Cardiac septum (tissue), 1 donor: ENCODE data around the gene CPZ. TPM values are rescaled to one million over a fixed set of nuclear protein-coding genes. Genes with fewer than 3 reads are reported as not detected.
"Not testable (repeated sequence)": the region's sequence is repeated elsewhere in the genome, so short reads cannot be mapped to it uniquely, and the experiment has no call there.

Experiments used
- DNase-seq: peaks from one replicate; pipeline ENCODE4 v3.0.0-alpha.2; 2020; ENCODE audit warnings: low spot score
- intact Hi-C: fragments of 100-400 bp; cut with DNase I; formaldehyde crosslinking; loops from one replicate; pipeline ENCODE4 v1.14.0; 2022
- total RNA-seq: library from RNA; stranded (reverse); fragmentation: NEBNext Ultra II Directional; extraction: Animal tissue kit (Norgen Biotek cat#: 25700); gene quantifications from one replicate; pipeline ENCODE4 v1.2.1, GENCODE V29; 2021
- donor health status: DM: no; HTN: no; CAD: no.

CPZ gene
- total RNA-seq, 1 donor from 2014 or later, result 0.30 TPM

GRCh38 chr4:8618961-8619720, 26.6 kb downstream of the CPZ start:
- no peak for DNase-seq
- intact Hi-C loops, result no loop called here

DNA sequence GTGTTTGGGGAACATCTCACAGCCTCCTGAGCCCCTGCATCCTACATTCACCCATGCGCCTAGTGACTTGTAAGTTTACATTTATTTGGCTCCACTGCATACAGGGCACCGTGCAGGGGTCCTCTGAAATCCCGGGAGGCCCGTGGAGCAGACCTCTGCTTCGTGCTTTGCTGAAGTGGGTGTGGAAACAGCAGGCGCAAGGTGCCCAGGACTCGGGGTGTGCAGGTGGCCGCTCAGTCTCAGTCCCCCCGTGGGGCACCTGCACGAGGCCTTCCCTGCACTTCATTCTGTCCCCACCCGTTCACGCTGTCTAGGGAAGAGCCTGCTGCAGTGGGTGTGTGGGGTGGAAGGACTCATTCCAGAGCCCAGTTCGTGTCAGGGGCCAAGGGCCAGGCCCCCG, 28.6 kb downstream of the CPZ start:
- DNase-seq, intact Hi-C loops: not testable (repeated sequence)

DNA sequence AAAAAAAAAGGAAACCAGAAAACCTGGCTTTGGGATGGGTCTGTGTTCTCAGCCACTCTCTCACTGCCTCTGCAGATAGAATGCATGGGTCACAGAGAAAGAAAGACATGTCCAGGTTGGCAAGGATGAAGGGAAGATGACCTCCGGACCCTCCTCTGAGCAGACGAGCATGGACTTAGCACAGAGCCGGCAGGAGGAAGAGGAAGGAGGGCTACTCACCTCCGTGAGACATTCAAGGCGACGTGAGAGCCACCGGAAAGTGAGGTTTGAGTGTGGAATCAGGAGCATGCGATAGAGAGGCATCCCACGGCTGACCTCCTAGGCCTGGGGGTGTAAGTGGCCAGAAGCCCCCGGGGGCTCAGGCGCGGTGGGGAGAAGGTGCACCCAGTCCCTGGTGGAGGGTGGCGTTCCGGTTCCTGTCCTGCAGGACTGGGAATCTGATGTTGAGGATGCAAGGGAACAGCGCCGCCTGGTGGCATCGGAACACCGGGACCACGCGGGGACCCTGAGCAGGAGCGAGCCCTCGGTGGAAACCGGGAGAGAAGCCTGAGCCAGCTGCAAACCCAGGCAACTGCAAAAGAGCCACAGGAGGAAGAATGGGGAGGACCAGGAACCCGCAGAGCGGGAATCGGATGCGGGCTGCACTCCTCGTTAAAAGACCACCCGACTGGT, 32.2 kb downstream of the CPZ start:
- DNase-seq, intact Hi-C loops: not testable (repeated sequence)

DNA sequence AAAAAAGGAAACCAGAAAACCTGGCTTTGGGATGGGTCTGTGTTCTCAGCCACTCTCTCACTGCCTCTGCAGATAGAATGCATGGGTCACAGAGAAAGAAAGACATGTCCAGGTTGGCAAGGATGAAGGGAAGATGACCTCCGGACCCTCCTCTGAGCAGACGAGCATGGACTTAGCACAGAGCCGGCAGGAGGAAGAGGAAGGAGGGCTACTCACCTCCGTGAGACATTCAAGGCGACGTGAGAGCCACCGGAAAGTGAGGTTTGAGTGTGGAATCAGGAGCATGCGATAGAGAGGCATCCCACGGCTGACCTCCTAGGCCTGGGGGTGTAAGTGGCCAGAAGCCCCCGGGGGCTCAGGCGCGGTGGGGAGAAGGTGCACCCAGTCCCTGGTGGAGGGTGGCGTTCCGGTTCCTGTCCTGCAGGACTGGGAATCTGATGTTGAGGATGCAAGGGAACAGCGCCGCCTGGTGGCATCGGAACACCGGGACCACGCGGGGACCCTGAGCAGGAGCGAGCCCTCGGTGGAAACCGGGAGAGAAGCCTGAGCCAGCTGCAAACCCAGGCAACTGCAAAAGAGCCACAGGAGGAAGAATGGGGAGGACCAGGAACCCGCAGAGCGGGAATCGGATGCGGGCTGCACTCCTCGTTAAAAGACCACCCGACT, 37.8 kb downstream of the CPZ start:
- intact Hi-C loops, result not testable (repeated sequence)

DNA sequence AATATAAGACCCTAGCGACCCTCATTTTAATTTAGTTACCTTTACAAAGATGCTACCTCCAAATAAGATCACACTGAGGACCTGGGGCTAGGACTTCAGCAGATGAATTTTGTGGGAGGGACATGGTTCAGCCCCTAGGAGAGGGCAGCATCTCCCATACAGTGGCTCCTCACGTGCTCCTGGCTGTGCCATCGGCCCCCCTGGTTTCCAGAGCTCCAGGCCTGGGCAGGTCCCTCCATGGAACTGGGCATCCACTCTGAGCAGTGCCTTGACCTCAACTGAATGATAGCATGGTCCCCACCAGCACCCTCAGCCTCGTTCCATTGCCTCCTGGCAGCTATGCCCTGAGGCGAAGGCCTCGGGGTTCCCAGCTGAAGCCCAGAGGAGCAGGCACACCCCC, 39.3 kb downstream of the CPZ start:
- DNase-seq, intact Hi-C loops: not testable (repeated sequence)

More for the DNA sequence above, 37.8 kb downstream of the CPZ start:
- DNase-seq, result not testable (repeated sequence)

DNA sequence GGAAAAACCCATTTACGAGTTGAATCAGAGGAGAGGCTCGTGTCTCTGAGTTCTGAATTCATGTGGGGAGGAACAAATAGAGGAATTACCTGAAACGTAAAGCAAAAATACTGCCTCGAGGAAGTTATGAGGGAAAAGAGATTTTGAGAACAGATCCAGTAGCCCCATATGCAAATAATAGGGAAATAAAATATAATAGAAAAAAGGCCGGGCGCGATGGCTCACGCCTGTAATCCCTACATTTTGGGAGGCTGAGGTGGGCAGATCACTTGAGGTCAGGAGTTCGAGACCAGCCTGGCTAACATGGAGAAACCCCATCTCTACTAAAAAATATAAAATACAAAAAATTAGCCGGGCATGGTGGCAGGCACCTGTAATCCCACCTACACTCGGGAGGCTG, 42.2 kb downstream of the CPZ start:
- DNase-seq, result peak; percentile 63
- intact Hi-C loops, result not testable (repeated sequence)

GRCh38 chr4:8635897-8636554, 43.5 kb downstream of the CPZ start:
- intact Hi-C loops, result not testable (repeated sequence)

DNA sequence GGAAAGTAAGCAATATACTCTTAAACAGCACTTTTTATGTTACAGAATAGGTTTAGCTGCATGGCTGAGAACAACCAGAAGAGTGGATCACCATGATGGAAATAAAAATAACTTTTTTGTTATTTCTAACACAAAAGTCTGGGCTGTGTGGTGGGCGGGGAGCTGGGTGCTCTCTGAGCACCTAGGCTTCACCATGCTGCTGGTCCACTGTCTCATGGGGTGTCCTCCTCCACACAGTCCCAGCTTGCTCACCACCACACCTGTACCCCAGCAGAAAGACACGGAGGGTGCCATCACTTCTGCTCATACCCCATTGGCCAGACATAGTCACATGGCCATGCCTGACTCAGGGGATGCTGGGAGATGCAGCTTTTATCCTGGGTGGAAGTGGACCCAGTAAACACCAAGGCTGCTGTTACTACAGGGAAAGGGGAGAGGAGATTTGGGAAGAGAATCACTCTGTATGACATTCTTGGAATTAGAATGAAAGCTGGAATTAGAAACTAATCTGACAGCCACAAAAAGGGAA, 45.0 kb downstream of the CPZ start:
- intact Hi-C loops, result no loop called here
- DNase-seq, result peak; percentile 65

More at GRCh38 chr4:8635897-8636554, 43.5 kb downstream of the CPZ start:
- DNase-seq, result not testable (repeated sequence)

DNA sequence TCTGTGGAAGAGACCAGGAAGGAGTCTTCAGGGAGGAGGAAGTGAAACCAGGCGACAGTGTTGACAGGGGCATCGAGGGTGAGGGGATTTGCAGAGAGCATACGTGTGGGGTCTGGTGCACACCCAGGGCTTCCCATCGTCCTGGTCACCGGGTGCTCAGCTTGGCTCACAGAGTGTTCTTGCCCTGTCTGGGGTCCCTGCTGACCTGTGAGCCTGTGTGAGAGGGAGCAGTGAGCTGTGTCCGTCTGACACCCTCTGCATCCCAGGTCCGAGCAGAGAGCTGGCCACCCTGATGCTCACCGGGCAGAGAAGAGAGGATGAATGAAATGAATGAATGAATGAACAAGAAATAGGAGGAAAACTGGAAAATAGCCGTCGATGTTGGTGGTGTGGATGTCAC, 46.5 kb downstream of the CPZ start:
- intact Hi-C loops, result no loop called here
- peak; percentile 10 for DNase-seq

DNA sequence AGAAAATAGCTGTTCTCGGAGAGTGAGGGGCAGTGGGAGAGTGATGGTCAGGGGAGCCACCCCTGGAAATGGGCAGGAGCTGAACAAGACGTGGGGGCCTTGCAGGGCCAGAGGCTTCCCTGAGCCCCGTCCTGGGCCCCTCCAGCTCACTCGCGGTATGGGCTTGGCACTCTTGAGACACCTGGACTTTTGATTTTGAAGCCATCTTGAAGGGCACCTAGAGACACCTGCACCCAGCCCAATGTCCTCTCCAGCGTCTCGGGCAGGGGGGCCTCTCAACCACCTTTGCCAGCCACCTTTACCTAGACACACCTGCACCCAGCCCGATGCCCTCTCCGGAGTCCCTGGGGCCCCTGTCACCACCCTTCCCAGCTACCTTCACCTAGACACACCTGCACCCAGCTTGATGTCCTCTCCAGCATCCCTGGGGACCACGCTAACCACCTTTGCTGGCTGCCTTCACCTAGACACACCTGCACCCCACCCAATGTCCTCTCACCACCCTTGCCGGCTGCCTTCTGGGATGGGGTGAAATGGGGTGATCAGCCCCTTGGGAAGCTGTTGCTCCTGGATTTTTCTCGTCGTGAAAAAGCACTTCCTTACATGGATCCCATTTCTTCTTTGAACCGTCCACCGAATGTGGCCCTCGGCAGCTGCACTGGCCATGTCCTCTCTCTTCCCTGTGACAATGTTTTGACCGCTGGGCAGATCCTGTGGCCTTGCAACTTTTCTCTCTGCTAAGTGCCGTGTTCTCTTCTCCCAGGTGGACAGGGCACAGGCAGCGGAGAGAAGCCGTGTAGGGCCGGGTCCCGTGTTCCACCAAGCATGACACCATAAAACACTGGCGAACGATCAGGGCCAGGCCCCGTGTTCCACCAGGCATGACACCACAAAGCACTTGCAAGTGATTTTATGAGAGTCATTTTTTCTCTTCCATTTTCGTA, 47.5 kb downstream of the CPZ start:
- intact Hi-C loops, result no loop called here
- peak; percentile 51 for DNase-seq

DNA sequence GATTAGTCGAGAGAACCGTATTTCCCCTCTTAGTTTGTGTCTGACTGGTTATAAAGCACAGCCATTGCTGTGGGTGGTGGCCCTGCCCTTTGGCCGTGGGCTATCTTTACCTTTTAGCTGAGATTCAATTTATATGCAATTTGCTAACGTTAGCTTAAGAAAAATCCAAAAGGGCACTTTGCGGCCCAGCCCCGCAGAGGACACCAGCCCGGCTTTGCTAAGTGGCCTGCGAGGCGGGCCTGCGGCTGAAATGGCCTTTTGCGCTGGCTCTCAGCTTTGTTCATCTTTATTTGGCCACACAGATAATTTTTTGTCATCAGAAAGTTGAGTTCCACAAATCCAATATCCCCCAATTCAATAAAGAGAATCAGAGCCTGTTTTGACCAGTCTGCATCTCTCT, 48.3 kb downstream of the CPZ start:
- intact Hi-C loops, result no loop called here

DNA sequence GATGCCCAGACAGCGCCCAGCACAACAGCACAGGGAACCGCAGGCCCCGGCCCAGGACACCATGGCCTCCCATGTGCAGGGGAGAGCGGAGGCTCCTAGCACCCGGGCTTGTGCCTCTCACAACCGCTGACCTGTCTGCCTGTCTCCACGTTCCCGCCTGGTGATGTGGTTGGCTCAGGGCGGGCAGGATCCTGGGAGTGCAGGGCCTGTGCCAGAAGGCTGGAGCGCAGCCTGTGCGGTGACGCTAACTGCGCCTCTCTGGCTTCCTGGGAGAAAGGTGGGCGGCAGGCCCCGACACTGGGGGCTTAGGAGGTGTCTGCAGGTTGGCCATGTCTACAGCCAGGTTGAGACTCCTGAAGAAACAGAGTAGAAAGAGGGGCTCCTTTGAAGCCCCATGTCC, 48.7 kb downstream of the CPZ start:
- intact Hi-C loops, result no loop called here
- peak; percentile 72 for DNase-seq

More for the DNA sequence above, 48.3 kb downstream of the CPZ start:
- DNase-seq, result peak; percentile 51

- intact Hi-C loops, result no loop called here
- peak; percentile 59 for DNase-seq
These were observed 49.5 kb downstream of the CPZ start for GRCh38 chr4:8641931-8642650.

DNA sequence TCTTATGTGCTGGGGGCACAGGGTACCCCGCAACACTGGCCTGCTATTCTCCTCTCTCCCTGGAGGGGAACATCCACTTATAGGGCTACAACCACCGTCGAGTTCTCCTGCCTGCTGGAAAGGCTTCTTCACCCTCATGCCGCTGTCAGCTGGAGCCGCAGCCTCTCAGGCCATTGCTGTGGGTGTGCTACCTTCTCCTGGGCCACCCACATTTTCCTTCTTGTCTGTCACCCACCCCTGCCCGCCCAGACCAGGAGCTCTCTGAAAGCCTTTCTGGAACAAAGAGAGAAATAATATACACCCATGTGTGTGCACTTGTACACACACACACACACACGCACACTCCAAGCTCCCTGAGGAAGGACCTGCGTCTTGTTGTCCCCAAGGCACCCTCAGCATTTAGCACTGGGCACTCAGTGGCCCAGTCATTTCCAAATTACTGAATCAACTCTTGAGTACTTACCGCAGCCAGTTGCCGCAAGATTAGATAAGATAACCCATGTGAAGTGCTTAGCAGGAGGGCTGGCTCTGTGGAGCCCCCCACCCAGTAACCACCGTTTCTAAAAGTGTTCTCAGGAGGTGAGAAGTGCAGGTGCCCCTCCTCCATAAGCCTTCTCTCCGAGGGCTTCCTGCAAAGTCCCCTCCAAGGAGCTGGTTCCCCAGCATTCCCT, 50.2 kb downstream of the CPZ start:
- no peak for DNase-seq
- intact Hi-C loops, result no loop called here

DNA sequence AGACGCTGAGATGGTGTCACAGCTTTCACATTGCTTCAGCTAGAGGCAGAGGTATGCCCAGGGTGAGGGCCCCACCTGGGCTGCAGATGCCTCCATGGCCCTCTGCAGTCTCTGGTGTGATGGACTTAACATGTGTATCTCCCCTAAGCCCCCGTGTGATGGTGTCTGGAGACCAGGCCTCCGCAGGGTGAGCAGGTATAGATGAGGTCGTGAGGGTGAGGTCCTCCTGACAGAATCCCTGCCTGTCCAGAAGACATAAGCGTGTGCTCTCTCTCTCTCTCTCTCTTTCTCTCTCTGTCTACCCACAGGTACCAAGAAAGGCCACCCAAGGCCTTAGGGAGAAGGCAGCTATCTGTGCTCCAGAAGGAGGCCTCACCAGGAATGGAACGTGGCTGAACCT, 50.9 kb downstream of the CPZ start:
- peak; percentile 59 for DNase-seq
- intact Hi-C loops, result no loop called here

GRCh38 chr4:8643986-8644385, 51.4 kb downstream of the CPZ start:
- peak; percentile 76 for DNase-seq
- intact Hi-C loops, result no loop called here

DNA sequence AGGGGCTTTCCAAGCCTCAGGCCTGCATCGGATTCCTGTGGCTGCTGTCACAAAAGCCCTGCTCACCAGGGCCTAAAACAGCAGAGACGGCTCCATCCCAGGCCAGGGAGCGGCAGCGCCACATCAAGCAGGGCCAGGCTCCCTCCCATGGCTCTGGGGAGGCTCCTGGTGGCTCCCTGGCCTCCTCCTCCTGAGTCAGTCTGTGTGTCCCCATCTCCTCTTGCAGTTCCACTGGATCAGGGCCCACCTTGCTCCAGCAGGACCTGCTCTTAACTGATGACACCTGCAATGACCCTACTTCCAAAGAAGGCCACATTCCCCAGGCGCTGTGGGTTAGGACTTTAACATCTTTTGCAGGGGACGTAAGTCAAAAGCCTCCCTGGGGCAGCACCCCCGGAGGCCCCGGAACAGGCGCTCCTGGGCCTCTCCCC, 51.9 kb downstream of the CPZ start:
- intact Hi-C loops, result no loop called here
- DNase-seq, result no peak
